ENCODE data around the gene FAF2. TPM values are rescaled to one million over a fixed set of nuclear protein-coding genes. Genes with fewer than 3 reads are reported as not detected.
A peak's percentile ranks its signal among the peaks of the same experiment; 100 is the strongest.

The FAF2 gene
- total and polyA plus RNA-seq, 10 of the 15 experiments (the other 5 are each of a cell fraction or from before 2014, with no cell fraction given): 19.0 to 45.1 (median 35.6) TPM

- TF ChIP-seq, protein P1, sequence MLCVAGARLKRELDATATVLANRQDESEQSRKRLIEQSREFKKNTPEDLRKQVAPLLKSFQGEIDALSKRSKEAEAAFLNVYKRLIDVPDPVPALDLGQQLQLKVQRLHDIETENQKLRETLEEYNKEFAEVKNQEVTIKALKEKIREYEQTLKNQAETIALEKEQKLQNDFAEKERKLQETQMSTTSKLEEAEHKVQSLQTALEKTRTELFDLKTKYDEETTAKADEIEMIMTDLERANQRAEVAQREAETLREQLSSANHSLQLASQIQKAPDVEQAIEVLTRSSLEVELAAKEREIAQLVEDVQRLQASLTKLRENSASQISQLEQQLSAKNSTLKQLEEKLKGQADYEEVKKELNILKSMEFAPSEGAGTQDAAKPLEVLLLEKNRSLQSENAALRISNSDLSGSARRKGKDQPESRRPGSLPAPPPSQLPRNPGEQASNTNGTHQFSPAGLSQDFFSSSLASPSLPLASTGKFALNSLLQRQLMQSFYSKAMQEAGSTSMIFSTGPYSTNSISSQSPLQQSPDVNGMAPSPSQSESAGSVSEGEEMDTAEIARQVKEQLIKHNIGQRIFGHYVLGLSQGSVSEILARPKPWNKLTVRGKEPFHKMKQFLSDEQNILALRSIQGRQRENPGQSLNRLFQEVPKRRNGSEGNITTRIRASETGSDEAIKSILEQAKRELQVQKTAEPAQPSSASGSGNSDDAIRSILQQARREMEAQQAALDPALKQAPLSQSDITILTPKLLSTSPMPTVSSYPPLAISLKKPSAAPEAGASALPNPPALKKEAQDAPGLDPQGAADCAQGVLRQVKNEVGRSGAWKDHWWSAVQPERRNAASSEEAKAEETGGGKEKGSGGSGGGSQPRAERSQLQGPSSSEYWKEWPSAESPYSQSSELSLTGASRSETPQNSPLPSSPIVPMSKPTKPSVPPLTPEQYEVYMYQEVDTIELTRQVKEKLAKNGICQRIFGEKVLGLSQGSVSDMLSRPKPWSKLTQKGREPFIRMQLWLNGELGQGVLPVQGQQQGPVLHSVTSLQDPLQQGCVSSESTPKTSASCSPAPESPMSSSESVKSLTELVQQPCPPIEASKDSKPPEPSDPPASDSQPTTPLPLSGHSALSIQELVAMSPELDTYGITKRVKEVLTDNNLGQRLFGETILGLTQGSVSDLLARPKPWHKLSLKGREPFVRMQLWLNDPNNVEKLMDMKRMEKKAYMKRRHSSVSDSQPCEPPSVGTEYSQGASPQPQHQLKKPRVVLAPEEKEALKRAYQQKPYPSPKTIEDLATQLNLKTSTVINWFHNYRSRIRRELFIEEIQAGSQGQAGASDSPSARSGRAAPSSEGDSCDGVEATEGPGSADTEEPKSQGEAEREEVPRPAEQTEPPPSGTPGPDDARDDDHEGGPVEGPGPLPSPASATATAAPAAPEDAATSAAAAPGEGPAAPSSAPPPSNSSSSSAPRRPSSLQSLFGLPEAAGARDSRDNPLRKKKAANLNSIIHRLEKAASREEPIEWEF (IDR thresholded peaks at IDR 0.05; ENCODE audit: insufficient replicate concordance, low read depth, low read length): no peak
- peak; percentile 57; the same call in 1 of the 2 replicates for TF ChIP-seq ZNF24 (IDR thresholded peaks at IDR 0.05)
- TF ChIP-seq RCOR1 (conservative IDR thresholded peaks at IDR 0.05; ENCODE audit: low read depth, low read length): no peak
- peak; percentile 83 for TF ChIP-seq POLR2A (IDR thresholded peaks at IDR 0.05; ENCODE audit: low read depth, low read length)
- TF ChIP-seq RELA (IDR thresholded peaks at IDR 0.05; ENCODE audit: borderline replicate concordance, partially characterized antibody): peak; percentile 80
- 0 out of 2 replicates have a peak, but pooled peaks have one; percentile 63 for TF ChIP-seq BCLAF1 (IDR thresholded peaks at IDR 0.05)
- TF ChIP-seq BHLHE40 (IDR thresholded peaks at IDR 0.05; ENCODE audit: borderline replicate concordance in 1 of 2, low read depth in 2 of 2, low read length in 1 of 2): peak; percentile 62 to 81
- TF ChIP-seq TCF12 (IDR thresholded peaks at IDR 0.05; ENCODE audit: low read depth, low read length): peak; percentile 91
- peak; percentile 72; the same call in 1 of the 2 replicates for TF ChIP-seq CREB1 (IDR thresholded peaks at IDR 0.05; ENCODE audit: low read depth)
- peak in 1 of 2 experiments; percentile 88; a peak in 2 of 3 replicates for TF ChIP-seq EGR1 (IDR thresholded peaks at IDR 0.05; ENCODE audit: borderline replicate concordance in 1 of 2, low read depth in 2 of 2, low read length in 2 of 2)
- TF ChIP-seq RAD21 (IDR thresholded peaks at IDR 0.05; ENCODE audit: insufficient read depth, low read depth, low read length): peak; percentile 79
- TF ChIP-seq MTA3 (IDR thresholded peaks at IDR 0.05; ENCODE audit: borderline replicate concordance, low read length): no peak
- TF ChIP-seq ASH2L (IDR thresholded peaks at IDR 0.05; ENCODE audit: borderline replicate concordance, low read depth): peak; percentile 59; the same call in 1 of the 2 replicates
- TF ChIP-seq ZSCAN29 (IDR thresholded peaks at IDR 0.05): 0 out of 2 replicates have a peak, but pooled peaks have one; percentile 44
- peak; percentile 82; the same call in 1 of the 2 replicates for TF ChIP-seq ZNF217 (IDR thresholded peaks at IDR 0.05)
- 0 out of 2 replicates have a peak, but pooled peaks have one; percentile 40 for TF ChIP-seq NFXL1 (IDR thresholded peaks at IDR 0.05; ENCODE audit: borderline replicate concordance)
- peak; percentile 94 for TF ChIP-seq IKZF1 (conservative IDR thresholded peaks at IDR 0.05)
- no peak for TF ChIP-seq CEBPB (IDR thresholded peaks at IDR 0.05; ENCODE audit: borderline replicate concordance in 1 of 2, low read depth in 2 of 2, low read length in 2 of 2)
- no peak for TF ChIP-seq MEF2B (IDR thresholded peaks at IDR 0.05; ENCODE audit: partially characterized antibody, poor library complexity, severe bottlenecking)
- TF ChIP-seq DPF2 (IDR thresholded peaks at IDR 0.05): peak; percentile 93
These were observed 31.9 kb upstream of the FAF2 start, which contains the start of gene CLTB (continued) for GRCh38 chr5:176415952-176416924.

Data from GM12878 (cell line).